AG04449 (cell line): ENCODE data around the gene TOMM5.

ENCODE experiments used
- CTCF ChIA-PET: fragments of 350-600 bp; formaldehyde crosslinking; extraction: SDS; loops from one replicate; lab custom pipeline; 2021; ENCODE audit warnings: antibody characterized with exemption; lab: Yijun Ruan, JAX
- POLR2A ChIA-PET: fragments of 400-600, 350-600 bp; formaldehyde crosslinking; extraction: SDS; loops from one replicate; lab custom pipeline; 2020; ENCODE audit warnings: antibody characterized with exemption, inconsistent platforms; lab: Yijun Ruan, JAX
- DNase-seq: peaks from one replicate; pipeline ENCODE4 v3.0.0-alpha.2; 2010; ENCODE audit warnings: low read depth, low spot score
- H3K4me3 ChIP-seq: 2 replicates; pipeline ENCODE4 v1.5.1; 2011; ENCODE audit warnings: low read depth, mild to moderate bottlenecking, control low read depth, low read length
- CTCF ChIP-seq: IDR thresholded peaks from one replicate; pipeline ENCODE4 v1.5.1; 2011; ENCODE audit warnings: mild to moderate bottlenecking, moderate library complexity, low read length, control low read depth, inconsistent platforms; ENCODE audit not compliant: insufficient read depth; ENCODE audit errors: missing control alignments

TOMM5 gene

GRCh38 chr9:37625036-37625757 lies 32.8 kb upstream of the TOMM5 start:
- POLR2A ChIA-PET = no interaction called here
- no peak for TF ChIP-seq CTCF
- DNase-seq = no peak
- H3K4me3 ChIP-seq = no peak overlapping the region
- CTCF ChIA-PET = interaction anchor here (1.1 to 1.3 kb wide), 2 partner anchors 20 to 44 kb away, joined by 3 read pairs; no protein-coding TSS in a partner anchor

- H3K4me3 ChIP-seq = no peak overlapping the region
- ChIA-PET CTCF (interaction anchor here (1.3 to 1.8 kb wide), 2 partner anchors 30 to 43 kb away, joined by 3 to 4 read pairs; no protein-coding TSS in a partner anchor), POLR2A (no interaction called here)
- no peak for DNase-seq
- TF ChIP-seq CTCF = no peak
Observed at GRCh38 chr9:37624073-37624472, 31.7 kb upstream of the TOMM5 start.

DNA sequence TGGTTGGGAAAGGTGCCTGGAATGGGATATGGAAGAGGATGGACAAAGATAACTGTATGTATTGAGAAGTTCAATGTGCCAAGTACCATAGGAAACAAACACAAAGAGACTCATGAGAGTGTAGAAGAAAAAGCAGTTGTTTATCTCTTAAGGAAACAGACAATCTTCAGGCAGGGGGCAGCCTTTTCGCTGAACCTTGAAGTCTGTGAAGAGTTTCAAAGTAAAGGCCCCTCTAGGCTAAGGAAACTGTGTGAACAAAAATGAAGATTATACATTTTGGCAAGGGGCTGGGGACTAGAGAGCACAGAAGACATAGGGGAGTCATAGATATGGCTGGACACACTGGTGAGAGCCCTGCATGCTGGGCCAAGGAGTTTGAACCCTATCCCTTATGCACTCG lies 30.9 kb upstream of the TOMM5 start:
- DNase-seq = no peak
- CTCF ChIA-PET = interaction anchor here (1.2 to 1.8 kb wide), 2 partner anchors 15 to 29 kb away, joined by 3 to 4 read pairs; no protein-coding TSS in a partner anchor
- POLR2A ChIA-PET = no interaction called here
- no peak for TF ChIP-seq CTCF
- no peak overlapping the region for H3K4me3 ChIP-seq

DNA sequence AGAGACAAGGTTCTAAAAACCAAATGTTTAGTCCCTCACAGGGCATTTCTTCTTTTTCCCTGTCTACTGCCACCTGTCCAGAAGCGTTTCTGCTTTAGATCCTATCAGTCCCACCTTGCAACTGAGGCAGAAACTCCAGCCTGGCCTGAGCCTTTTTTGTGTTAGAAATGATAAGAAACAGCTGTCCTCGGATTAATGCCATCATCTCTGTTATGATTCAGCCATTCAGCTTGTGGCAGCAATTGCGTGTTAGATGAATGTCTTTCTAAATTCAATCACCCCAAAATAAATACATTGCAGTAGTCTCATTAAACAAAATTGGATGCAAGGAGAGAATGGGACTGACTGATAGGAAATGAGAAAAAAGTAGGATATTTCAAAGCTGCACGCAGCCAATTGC lies 30.1 kb upstream of the TOMM5 start:
- CTCF ChIA-PET = interaction anchor here (0.7 to 1.9 kb wide), 3 partner anchors 8 to 25 kb away, joined by 3 to 4 read pairs (median 3); no protein-coding TSS in a partner anchor
- DNase-seq = no peak
- POLR2A ChIA-PET = no interaction called here
- no peak for TF ChIP-seq CTCF
- H3K4me3 ChIP-seq = no peak overlapping the region

GRCh38 chr9:37621273-37622121 lies 29.1 kb upstream of the TOMM5 start:
- CTCF ChIA-PET = interaction anchor here (0.7 to 1.9 kb wide), 2 partner anchors 9 to 26 kb away, joined by 3 to 4 read pairs; no protein-coding TSS in a partner anchor
- POLR2A ChIA-PET = interaction anchor here (0.6 kb wide), 1 partner anchor 189 kb away, joined by 3 read pairs; no protein-coding TSS in a partner anchor
- DNase-seq = no peak
- no peak for TF ChIP-seq CTCF
- H3K4me3 ChIP-seq = no peak overlapping the region

DNA sequence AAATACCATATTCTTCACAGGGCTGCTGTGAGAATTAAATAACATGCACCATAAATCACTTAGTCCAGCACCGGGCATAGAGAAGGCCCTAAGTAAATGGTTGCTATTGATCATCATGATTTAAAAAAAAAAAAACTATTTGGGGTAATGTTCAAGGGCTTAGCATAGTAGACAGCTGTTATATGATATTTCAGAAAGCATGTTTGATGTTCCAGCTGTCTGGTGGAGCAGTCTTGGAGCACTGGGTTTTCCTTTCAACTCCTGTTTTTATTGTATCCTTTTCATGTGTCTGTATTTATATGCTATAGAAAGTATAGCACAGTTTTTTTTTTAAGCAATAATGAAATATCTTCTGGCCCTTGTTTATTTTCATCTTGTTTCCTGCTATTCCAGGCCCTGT lies 28.0 kb upstream of the TOMM5 start:
- ChIA-PET POLR2A (no interaction called here), CTCF (no interaction called here)
- TF ChIP-seq CTCF = no peak

More for the DNA sequence above, 28.0 kb upstream of the TOMM5 start:
- no peak overlapping the region for H3K4me3 ChIP-seq
- no peak for DNase-seq
